DND-41 (cell line): ENCODE measurements around the gene ZDBF2.

Experiments used
- ATAC-seq: fragments of 200-7000 bp; cut with Tn5 transposase; 3 replicates; pipeline ENCODE4 v1.9.1; 2021; ENCODE audit warnings: low read depth; ENCODE audit not compliant: insufficient read depth
- DNase-seq: peaks from one replicate; pipeline ENCODE4 v3.0.0-alpha.2; 2020
- H2AFZ ChIP-seq: 2 replicates; pipeline ENCODE4 v1.6.0; 2012; ENCODE audit warnings: low read depth, low read length
- H3K27ac ChIP-seq: 2 replicates; pipeline ENCODE4 v1.5.1; 2012; ENCODE audit warnings: low read length, inconsistent platforms
- H3K27me3 ChIP-seq: fragments of 200-600 bp; sonication (generic); 2 replicates; pipeline ENCODE4 v1.6.0; 2012; ENCODE audit warnings: low read length, mild to moderate bottlenecking, inconsistent platforms; ENCODE audit not compliant: insufficient read depth, poor library complexity
- H3K36me3 ChIP-seq: 2 replicates; pipeline ENCODE4 v1.5.1; 2012; ENCODE audit warnings: low read length, inconsistent platforms; ENCODE audit not compliant: insufficient read depth
- H3K4me1 ChIP-seq: 2 replicates; pipeline ENCODE4 v1.5.1; 2012; ENCODE audit warnings: mild to moderate bottlenecking, low read length; ENCODE audit not compliant: insufficient read depth
- H3K4me2 ChIP-seq: 2 replicates; pipeline ENCODE4 v1.6.0; 2012; ENCODE audit warnings: mild to moderate bottlenecking, moderate library complexity, low read length, inconsistent platforms; ENCODE audit not compliant: insufficient read depth
- H3K4me3 ChIP-seq, 2 experiments: fragments of 200-600 bp in 1 of 2; shearing (Covaris generic) in 1 of 2; 2 replicates each; pipeline ENCODE4 v1.5.1; 2012 to 2016; ENCODE audit warnings: inconsistent platforms in 2 of 2, low read length in 2 of 2, mild to moderate bottlenecking in 2 of 2, low read depth in 1 of 2, moderate library complexity in 1 of 2
- H3K79me2 ChIP-seq: 2 replicates; pipeline ENCODE4 v1.6.0; 2012; ENCODE audit warnings: low read length, inconsistent platforms; ENCODE audit not compliant: insufficient read depth
- H3K9ac ChIP-seq: 2 replicates; pipeline ENCODE4 v1.6.0; 2012; ENCODE audit warnings: low read depth, mild to moderate bottlenecking, inconsistent platforms, low read length, moderate library complexity
- H3K9me3 ChIP-seq: 2 replicates; pipeline ENCODE4 v1.5.1; 2012; ENCODE audit warnings: low read length, moderate library complexity, mild to moderate bottlenecking, inconsistent platforms; ENCODE audit not compliant: insufficient read depth, severe bottlenecking
- H4K20me1 ChIP-seq: 2 replicates; pipeline ENCODE4 v1.6.0; 2012; ENCODE audit warnings: low read length; ENCODE audit not compliant: insufficient read depth
- EZH2 ChIP-seq: IDR thresholded peaks from 3 replicates; pipeline ENCODE4 v1.6.1; 2012; ENCODE audit warnings: borderline replicate concordance, low read depth, mild to moderate bottlenecking, moderate library complexity, low read length, inconsistent platforms; ENCODE audit not compliant: severe bottlenecking
- TF ChIP-seq, protein P1 (sequence below): IDR thresholded peaks from 2 replicates; pipeline ENCODE4 v1.5.1; 2012; ENCODE audit warnings: borderline replicate concordance, low read length, moderate library complexity, mild to moderate bottlenecking; ENCODE audit not compliant: poor library complexity, severe bottlenecking; ENCODE audit errors: extremely low read depth

The ZDBF2 gene

GRCh38 chr2:206361407-206362045 lies 87.1 kb downstream of the ZDBF2 start:
- no peaks in the 10 kb centered on the region for H4K20me1 ChIP-seq
- no peak overlapping the region for H3K4me3 ChIP-seq
- DNase-seq (no peak), ATAC-seq (no peak)
- no peak overlapping the region for H3K27ac ChIP-seq
- H3K79me2 ChIP-seq = no peaks in the 10 kb centered on the region
- H3K9ac ChIP-seq = no peak overlapping the region
- TF ChIP-seq, protein P1, sequence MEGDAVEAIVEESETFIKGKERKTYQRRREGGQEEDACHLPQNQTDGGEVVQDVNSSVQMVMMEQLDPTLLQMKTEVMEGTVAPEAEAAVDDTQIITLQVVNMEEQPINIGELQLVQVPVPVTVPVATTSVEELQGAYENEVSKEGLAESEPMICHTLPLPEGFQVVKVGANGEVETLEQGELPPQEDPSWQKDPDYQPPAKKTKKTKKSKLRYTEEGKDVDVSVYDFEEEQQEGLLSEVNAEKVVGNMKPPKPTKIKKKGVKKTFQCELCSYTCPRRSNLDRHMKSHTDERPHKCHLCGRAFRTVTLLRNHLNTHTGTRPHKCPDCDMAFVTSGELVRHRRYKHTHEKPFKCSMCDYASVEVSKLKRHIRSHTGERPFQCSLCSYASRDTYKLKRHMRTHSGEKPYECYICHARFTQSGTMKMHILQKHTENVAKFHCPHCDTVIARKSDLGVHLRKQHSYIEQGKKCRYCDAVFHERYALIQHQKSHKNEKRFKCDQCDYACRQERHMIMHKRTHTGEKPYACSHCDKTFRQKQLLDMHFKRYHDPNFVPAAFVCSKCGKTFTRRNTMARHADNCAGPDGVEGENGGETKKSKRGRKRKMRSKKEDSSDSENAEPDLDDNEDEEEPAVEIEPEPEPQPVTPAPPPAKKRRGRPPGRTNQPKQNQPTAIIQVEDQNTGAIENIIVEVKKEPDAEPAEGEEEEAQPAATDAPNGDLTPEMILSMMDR = no peak
- no peak for TF ChIP-seq EZH2
- no peaks in the 10 kb centered on the region for H3K36me3 ChIP-seq
- no peak overlapping the region for H2AFZ ChIP-seq
- no peaks in the 10 kb centered on the region for H3K9me3 ChIP-seq
- no peak overlapping the region for H3K4me2 ChIP-seq
- no peaks in the 10 kb centered on the region for H3K27me3 ChIP-seq
- no peaks in the 10 kb centered on the region for H3K4me1 ChIP-seq
